GM21529 (cell line): Measurements from ENCODE around the gene SH3D19.

Experiments used
- ATAC-seq: cut with Tn5 transposase; IDR thresholded peaks from one replicate; pipeline ENCODE4 v1.9.1; 2021; ENCODE audit not compliant: unreplicated experiment

The SH3D19 gene

DNA sequence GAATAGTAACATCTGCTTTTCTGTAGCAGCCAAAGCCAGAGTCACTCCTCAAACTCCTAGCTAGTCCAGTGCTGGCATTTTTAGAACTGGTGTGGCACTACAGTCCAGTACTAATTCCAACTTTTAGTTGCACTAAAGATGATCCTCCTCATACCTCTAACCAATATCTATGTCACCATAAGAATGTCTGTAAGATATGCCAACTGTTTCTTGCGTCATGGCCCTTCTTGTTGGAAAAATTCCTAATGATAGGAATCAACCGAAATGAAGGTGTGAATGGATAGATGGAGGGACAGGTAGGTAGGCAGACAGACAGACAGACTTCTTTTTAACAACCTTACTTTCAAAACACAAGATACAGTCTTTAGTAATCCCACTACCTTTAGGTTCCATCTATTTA, 123.0 kb downstream of the SH3D19 start:
- no peak for ATAC-seq

DNA sequence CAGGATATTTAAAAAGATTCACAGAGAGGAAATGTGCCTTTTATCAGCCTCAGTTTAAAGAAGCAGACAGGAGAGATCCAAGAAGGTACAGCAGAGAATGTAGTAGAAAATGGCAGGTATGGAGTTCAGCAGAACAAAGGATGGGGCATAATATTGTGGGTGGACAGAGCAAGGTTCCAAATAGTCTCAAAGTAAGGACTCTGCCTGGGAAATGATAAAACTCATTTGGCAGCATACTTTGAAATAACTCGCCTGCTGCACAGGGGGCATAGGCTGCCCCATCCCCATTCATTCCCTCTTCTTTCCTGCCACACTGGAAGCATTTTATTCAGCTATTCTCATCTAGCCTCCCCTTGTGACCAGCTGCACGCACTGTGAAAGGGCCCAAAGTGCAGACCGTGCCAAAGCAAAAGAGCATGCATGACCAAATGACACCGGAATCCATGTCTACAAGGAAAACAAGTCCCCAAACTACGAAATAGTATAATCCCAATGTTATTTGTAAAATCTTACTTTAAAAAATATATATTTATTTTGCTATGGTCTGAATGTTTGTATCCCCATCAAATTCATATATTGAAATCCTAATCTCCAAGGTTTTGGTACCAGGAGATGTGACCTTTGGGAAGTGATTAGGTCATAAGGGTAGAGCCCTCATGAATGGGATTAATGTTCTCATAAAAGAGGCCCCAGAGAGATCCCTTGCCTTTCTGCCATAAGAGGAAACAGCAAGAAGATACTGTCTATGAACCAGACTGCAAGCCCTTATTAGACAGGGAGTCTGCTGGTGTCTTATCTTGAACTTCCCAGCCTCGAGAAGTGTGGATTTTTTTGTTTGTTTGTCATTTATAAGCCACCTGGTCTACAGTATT, 125.8 kb downstream of the SH3D19 start:
- ATAC-seq = no peak

- no peak for ATAC-seq
Observed at GRCh38 chr4:151198748-151199147, 126.7 kb downstream of the SH3D19 start.

GRCh38 chr4:151197247-151197646, 128.2 kb downstream of the SH3D19 start:
- ATAC-seq = no peak

GRCh38 chr4:151195801-151196200, 129.6 kb downstream of the SH3D19 start:
- ATAC-seq = no peak

DNA sequence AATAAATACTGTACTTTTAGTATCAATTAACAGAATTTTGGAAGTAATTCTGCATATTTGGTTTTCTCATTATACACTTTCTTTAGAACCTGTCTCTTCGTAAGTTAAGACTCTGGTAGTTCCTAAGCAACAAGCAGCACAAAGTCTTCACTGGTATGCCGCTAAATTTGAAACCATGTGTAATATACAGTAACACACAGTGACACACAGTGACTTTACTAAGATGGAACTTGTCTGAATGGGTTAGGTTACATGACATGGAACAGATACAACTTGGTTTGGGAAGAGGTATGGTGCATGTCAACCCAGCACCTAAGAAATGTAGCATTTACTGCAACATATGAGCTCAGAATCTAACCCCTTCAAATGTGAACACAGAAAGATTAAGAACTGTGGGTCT, 132.0 kb downstream of the SH3D19 start:
- no peak for ATAC-seq

- no peak for ATAC-seq
Observed at GRCh38 chr4:151192556-151193235, 132.7 kb downstream of the SH3D19 start.

DNA sequence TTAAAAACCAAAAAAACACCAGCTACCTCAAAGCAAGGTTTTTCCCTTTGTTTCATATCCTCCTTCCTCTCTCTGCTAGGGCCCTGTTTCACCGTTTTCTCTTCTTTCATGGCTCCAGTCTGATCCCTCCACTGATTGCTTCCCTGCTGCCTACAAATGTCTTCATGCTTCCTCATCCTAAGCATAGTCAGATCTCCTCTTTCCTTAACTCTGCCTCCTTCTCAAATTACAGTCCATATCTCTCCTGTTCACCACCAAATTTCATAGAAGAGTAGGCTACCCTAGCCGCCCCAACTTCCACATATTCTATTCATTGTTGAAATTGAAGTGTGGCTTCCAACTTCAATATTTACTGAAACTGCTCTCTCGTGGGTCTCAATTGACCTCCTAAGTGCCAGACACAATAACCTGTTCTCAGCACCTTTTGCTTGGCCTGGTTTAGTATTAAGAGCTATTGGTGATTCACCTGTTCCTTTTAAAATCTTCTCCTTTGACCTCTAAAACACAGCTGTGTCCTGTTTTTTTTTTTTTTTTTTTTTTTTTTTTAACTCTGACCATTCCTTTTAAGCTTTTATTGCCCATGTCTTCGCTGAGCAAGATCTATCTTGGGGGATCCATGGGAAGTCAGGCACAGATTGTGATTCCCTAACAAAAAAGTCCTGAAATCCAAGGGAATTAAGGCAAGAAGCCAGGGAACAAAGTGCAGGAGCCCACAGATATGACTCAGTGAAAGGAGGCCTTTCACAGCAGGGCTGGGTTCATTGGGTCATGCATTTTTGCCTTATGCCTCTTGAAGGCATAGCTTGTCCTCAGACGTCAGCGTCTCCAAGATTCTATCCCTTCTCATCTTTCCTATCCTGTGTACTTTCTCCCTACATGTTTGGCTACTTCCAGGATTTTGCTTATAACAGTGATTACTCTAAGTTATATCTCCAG, 140.6 kb downstream of the SH3D19 start:
- ATAC-seq = no peak

DNA sequence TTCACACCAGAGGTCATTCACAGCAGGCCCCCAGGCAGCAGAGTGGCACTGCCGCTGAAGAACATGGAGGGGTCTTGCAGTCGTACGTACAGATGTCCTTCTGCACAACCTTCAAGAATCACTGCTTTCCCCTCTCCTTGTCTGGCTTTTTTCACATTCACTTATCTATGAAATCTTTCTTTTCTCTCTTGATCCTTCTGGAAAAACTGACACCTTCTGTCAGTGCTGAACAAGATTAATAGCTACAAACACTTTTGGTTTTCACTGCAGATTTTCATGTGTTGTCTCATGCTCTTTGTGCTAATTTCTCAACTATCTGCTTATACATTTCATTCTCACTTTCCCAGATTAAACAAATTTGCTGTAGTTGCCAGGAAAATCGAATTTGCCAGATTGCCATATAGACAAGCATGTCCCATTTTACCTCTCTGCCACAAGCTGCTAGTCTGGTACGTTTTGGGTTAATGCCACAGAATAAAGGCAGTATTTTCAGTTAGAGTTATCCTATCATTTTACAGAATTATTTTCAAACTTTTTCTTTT, 142.9 kb downstream of the SH3D19 start:
- no peak for ATAC-seq

DNA sequence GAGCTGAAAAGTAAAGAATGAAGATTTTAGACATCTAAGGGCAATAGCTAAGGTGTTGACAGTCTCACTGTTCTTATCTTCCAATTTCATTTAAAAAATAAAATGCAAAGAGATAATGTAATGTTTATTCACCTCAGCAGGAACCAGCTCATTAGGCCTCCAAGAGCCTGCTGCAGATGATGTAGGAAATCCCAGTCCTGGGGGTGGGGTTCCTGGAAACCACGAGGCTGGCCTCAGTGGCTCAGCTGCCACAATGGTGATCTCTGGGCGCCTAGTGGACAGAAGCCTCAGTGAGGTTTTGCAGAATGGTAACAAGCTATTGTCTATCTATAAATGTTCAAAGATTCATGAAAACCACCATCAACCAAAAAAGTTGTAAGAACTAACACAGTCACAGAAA, 148.7 kb downstream of the SH3D19 start:
- no peak for ATAC-seq

DNA sequence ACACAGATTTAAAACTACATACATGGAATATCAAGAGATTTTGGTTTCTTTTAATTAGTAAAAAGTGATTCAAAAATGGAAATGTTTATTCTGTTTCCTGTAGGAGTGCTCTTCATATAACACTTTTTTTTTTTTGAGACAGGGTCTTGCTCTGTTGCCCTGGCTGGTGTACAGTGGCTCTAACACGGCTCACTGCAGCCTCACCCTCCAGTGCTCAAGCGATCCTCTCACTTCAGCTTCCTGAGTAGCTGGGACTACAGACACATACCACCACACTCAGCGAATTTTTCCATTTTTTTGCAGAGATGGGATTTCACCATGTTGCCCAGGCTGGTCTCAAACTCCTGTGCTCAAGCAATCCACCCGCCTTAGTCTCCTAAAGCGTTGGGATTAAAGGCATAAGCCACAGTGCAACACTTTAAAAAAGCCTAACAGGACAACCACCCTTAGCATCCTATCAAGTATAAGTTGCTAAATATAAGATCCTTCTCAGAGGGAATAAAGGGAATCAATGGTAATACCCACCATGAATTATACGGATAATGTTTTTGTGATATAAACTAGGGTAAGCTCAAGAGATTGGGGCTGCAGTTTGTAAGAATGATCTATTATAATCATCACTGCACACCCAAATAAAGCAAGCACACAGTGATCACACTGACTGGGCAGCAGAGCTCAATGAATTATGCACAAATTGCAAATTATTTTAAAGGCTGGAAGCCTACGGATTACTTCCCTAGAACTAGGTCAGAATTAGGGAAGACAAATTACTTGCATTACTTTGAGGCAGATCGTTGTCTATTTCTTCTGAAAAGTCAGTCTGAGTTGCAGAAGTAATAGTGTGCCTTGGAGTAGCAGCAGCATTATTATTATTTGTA, 149.4 kb downstream of the SH3D19 start:
- ATAC-seq = no peak

DNA sequence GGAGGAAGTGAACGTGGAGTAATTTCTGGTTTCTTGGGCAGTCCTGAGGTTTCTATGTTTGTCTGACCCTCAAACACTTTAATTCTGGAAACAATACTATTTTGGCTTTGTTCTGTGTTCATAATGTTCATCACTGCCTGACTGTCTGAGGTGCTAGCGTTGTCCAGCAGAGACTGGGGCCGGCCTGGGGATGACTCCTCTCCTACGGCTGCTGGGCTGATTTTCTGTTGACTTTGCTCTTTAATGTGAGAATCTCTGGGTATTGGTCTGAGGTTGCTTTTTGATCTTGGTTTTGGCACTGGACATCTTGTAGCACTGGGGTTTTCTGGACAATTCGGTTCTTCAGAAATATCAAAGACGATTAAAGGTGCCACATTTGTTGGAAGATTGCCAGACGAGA, 150.2 kb downstream of the SH3D19 start:
- no peak for ATAC-seq

GRCh38 chr4:151174784-151175183, 150.6 kb downstream of the SH3D19 start:
- no peak for ATAC-seq

DNA sequence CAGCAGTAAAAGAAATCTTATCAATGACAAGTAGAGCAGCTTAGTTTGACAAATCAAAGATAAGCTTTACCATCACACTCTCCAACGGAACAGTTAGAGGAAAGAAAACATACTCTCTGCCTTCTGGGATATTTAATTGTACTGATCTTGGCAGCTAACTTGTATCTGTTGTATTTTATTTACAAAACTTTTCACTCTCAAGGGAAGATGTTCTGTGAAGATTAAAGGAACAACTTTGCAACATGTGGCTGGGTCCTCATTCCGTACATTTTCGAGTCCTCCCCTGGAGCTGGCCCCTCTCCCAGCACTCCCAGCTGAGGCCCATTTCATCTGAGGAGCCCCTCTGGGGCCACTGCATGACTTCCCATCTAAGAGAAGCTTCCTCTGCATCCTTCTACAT, 151.5 kb downstream of the SH3D19 start:
- ATAC-seq = no peak

DNA sequence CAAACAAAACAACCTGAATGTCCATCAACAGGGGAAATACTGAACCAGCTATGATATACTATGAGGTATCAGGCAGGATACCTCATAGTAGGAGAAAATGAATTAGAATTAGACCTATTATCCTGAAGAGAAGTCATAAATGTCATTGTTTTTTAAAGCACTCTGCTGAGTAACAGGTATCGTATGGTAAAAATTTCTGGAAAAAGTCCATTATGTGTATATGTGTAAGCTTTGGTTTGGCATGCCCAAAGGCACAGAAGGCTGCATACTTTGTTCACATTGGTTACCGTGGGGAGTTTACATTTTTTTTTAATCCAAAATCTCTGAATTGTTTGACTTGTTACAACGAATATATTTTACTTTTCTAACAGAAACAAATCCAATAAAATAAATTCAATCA, 155.5 kb downstream of the SH3D19 start:
- no peak for ATAC-seq

GRCh38 chr4:151169223-151169622, 156.2 kb downstream of the SH3D19 start:
- no peak for ATAC-seq

- no peak for ATAC-seq
Observed at GRCh38 chr4:151167561-151167960, 157.8 kb downstream of the SH3D19 start.

DNA sequence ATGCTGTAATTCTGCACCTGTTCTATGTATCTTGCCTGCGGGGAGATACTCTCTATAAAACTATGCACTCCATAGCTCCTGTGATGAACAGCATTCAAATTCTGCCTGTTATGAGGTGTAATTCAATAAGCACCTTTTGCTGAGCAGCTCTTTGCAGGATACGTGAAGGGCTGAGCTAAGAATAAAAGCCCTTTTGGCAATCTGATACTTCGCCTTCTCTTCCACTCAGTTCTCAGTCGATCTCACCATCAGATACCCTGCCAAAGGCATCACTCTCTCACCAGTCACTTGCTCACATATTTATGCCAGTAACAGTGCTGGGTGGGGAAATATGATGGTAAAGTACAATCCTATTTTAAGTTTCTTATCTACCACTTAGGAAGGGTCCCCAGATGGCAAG, 158.8 kb downstream of the SH3D19 start:
- no peak for ATAC-seq

GRCh38 chr4:151165205-151166000, 160.0 kb downstream of the SH3D19 start:
- no peak for ATAC-seq
